Stimulated activated CD8-positive, alpha-beta memory T cell treated with anti-CD3 and anti-CD28 coated beads, Interleukin-15, amount 100 ng/mL, for 4 hours (primary cell): ENCODE data around the gene PDC.

Experiments used
- DNase-seq, 2 donors: peaks; one replicate each; pipeline ENCODE4 v3.0.0-alpha.2; 2020; ENCODE audit warnings: low read depth in 2 of 2

PDC gene

DNA sequence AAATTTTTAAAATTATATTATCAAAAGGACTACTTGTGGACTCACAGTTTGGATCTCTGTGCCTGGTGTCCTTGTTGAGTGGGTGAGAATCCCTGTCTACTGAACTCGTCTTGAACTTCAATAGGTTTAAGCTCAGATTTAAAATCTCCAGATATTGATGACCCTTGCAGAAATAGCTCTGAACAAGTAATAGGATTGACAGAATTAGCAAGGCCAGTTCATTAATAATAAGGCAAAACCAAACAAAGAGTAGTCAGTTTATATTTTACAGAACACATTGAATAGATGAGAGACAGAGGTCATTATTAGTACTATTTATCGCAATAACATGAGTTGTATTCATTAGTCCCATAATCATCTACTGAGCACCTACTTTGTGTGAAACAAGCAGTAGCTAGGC, at the start of gene PDC:
Gene PDC, minus strand, starts transcription at position 101 of the 400 bp plus-strand sequence. CDS start 11,655 bp downstream, outside the sequence.
- no peak for DNase-seq

GRCh38 chr1:186503190-186503589, 42.3 kb upstream of the PDC start:
- DNase-seq = no peak

DNA sequence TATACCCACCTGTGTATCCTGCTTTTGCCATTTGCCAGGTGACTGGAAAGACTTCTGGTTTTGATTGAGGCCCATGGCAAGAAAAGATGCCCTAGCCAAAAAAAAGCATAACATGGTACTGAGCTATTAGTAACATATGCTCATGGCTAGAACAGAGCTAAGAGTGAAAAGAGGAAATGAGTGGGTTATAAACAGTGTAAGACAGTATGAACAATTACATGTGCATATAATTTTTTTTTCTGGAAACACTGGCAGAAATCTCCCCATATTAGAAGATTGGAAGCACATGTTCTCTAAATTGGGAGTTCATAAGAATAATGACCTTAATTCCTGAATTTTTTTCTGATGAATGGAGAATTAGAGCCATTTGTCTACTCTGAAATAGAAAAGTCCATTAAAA, 41.2 kb upstream of the PDC start:
- DNase-seq = no peak

- DNase-seq = no peak
Observed at GRCh38 chr1:186500804-186501203, 39.9 kb upstream of the PDC start.

- no peak for DNase-seq
Observed at GRCh38 chr1:186499571-186499970, 38.7 kb upstream of the PDC start.

- no peak for DNase-seq
Observed at GRCh38 chr1:186498695-186499389, 37.9 kb upstream of the PDC start.

DNA sequence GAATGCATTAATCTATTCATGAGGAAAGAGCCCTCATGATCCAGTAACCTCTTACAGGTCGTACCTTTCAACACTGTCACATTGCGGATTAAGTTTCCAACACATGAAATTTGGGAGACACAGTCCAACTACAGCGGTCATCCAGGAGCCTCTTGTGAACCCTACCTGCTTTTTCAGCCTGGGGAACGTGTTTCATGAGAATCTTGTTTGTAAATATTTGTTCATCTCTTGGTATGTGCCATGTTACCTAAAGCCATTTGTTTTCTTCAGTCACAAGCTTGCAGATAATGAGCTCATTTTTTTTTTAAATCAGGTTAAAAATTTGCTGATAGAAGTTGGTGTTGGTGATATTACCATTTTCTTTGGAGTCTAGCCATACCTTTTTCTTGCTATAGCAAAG, 37.2 kb upstream of the PDC start:
- DNase-seq = no peak

GRCh38 chr1:186497651-186498050, 36.7 kb upstream of the PDC start:
- DNase-seq = no peak

DNA sequence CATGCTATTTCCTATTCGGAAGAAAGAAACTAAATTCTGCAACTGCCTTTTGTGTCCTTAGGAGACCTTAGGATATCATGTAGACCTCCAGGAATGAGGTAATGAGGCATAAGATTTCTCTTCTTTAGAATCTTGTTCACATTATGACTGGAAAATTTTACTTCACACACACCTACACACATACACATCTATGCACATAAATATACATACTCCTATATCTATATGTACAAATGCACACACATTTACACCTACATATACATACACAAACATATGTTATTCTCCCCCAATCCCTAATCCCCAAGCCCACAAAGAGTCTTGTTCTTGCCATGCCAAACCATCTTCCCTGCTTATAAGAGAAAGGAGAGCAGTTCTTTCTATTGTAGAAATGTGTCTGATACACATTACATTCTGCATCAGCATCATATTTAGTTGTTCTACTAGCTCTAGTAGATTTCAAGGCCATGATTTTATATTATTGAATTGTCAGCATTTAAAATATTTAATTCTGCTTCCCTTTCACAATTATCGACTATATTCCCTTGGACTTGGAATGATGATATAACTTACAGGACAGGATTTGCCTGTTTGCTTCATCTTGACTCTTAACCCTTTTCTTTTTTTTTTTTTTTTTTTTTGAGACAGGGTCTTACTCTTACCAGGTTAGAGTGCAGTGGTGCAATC, 35.4 kb upstream of the PDC start:
- no peak for DNase-seq

- no peak for DNase-seq
Observed at GRCh38 chr1:186494832-186495271, 33.9 kb upstream of the PDC start.

DNA sequence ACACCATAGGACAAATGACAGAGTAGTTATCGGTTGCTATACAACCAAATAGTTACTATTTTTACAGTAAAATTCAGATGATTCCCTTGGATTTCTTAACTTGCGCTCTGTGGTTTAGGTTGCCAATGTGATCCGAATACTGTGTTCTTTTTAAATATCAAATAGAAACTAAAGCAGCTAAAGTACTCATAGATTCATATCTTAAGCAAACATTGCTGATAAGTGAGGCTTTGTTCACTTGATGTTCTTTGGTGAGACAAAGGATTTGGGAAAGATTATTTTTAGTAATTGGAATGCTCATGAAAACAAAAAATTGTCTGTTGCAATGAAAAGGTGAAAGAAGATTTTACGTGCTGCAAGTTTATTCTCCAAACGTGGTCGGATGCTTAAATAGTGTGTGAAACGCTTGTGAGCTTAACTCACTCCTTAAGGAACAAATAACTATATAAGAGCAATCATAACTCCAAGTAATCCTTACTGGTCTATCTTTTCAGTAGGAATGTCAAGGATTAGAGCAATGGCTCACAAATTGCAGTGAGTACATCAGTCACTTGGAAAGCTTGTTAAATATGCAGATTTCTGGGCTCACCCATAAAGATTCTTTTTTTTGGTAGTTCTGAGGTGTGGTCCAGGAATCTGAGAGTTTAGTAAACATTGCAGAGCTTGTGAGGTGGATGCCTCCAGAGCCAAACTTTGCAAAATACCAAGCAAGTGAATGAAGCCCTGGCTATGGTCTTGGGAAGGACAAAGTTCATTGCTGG, 31.8 kb upstream of the PDC start:
- no peak for DNase-seq

DNA sequence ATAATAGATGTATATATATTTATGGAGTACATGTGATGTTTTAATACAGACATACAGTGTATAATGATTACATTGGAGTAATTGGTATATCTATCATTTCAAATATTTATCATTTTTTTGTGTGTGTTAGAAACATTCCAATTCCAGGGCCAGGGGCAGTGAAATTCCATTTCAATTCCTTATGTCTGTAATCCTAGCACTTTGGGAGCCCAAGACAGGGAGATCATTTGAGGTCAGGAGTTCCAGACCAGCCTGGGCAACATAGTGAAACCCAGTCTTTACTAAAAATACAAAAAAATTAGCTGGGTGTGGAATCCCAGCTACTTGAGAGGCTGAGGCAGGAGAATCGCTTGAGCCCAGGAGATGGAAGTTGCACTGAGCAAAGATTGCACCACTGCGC, 30.4 kb upstream of the PDC start:
- DNase-seq = no peak

GRCh38 chr1:186487163-186487562, 26.2 kb upstream of the PDC start:
- DNase-seq = no peak

DNA sequence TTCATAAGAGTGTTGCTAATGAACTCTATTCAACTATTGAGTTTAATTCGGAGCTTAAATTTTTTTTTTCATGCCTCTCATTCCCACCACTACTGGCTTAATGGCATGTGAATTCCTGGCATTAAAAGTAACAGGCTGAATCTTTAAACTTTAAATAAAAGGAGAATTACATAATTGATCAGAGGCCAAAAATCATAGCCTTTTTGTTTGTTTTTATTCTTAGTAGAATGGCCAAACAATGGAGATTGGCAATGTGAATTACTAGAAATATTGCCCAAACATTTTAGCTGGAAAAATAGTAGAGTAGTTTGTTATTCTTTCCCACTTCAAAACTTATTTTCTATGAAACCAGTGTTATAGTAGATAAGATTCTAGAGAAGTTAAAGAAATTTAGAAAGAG, 25.1 kb upstream of the PDC start:
- DNase-seq = no peak

GRCh38 chr1:186483561-186483960, 22.6 kb upstream of the PDC start:
- no peak for DNase-seq

GRCh38 chr1:186482661-186483255, 21.8 kb upstream of the PDC start:
- peak in 1 of 2 donors; percentile 1 for DNase-seq

GRCh38 chr1:186481303-186481888, 20.5 kb upstream of the PDC start:
- no peak for DNase-seq

DNA sequence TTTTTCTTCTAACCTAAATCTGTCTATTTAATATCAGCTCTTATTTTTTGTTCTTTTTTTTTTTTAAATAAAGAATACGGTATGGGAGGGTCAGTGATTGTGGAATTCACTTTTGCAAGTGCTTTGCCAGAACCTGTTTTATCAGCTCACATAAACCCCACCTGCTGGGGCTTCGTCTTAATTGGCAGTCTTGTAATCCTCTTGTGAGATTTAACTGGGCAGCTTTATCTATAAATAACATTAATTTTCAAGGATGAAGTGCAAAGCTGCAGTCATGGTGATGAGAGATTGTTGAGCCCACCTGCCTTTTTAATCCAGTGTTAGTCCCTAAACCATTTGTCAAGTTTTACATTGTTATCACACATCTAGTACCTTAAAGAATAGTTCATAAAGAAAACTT, 18.2 kb upstream of the PDC start:
- DNase-seq = no peak

- no peak for DNase-seq
Observed at GRCh38 chr1:186476264-186477040, 15.5 kb upstream of the PDC start.

GRCh38 chr1:186474208-186474607, 13.3 kb upstream of the PDC start:
- no peak for DNase-seq

DNA sequence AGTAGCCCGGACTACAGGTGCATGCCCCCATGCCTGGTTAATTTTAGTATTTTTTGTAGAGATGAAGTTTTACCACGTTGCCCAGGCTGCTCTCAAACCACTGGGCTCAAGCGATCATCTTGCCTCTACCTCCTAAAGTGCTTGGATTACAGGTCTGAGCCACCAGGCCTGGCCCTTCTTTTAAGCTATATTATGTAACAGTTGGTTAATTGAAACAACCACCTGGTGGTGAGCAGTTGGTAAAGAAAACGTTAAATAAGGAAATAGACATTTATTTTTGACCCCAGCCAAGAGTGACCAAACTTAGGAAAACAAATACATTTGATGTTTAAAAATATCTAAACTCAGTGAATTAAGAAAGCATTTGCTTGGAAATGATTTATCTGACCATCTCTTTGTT, 12.1 kb upstream of the PDC start:
- no peak for DNase-seq
